CD4-positive, alpha-beta memory T cell (primary cell): ENCODE measurements around the gene ZHX3. TPM values are rescaled to one million over a fixed set of nuclear protein-coding genes. Genes with fewer than 3 reads are reported as not detected.

Experiments
- CTCF ChIA-PET: fragments of 350-600 bp; sonication (Branson Sonifier 250); formaldehyde crosslinking; loops from one replicate; lab custom pipeline; 2021; ENCODE audit warnings: inconsistent platforms; ENCODE audit not compliant: partially characterized antibody; lab: Charles Lee
- POLR2A ChIA-PET: fragments of 350-600 bp; sonication (Branson Sonifier 250); formaldehyde crosslinking; loops from one replicate; lab custom pipeline; 2021; ENCODE audit not compliant: partially characterized antibody; lab: Charles Lee
- DNase-seq, 5 donors: peaks; one replicate each; pipeline versions ENCODE4 v3.0.0 to v3.0.0-alpha.2; 2020 to 2022; ENCODE audit warnings: mixed read lengths in 1 of 5
- H3K27ac ChIP-seq: one replicate; pipeline ENCODE4 v1.7.0; 2013; ENCODE audit warnings: low read depth, low read length
- H3K27me3 ChIP-seq: 2 replicates; pipeline ENCODE4 v1.7.0; 2013; ENCODE audit warnings: mild to moderate bottlenecking, low read length, moderate library complexity; ENCODE audit not compliant: insufficient read depth
- H3K36me3 ChIP-seq: 2 replicates; pipeline ENCODE4 v1.7.0; 2013; ENCODE audit warnings: mild to moderate bottlenecking, low read length, moderate library complexity; ENCODE audit not compliant: insufficient read depth
- H3K4me1 ChIP-seq: 2 replicates; pipeline ENCODE4 v1.7.0; 2013; ENCODE audit warnings: mild to moderate bottlenecking, low read length, moderate library complexity; ENCODE audit not compliant: insufficient read depth
- H3K4me3 ChIP-seq, 2 donors: one replicate each; pipeline ENCODE4 v1.7.0; 2013; ENCODE audit warnings: low read length in 2 of 2, mild to moderate bottlenecking in 1 of 2
- H3K9me3 ChIP-seq, 2 donors: one replicate each; pipeline ENCODE4 v1.7.0; 2013; ENCODE audit warnings: low read length in 2 of 2, control low read depth in 1 of 2; ENCODE audit not compliant: control insufficient read depth in 1 of 2
- H3K27ac Mint-ChIP-seq, 7 donors: one replicate each; pipeline ENCODE4 v1.8.0; 2020 to 2021; ENCODE audit warnings: mixed read lengths in 7 of 7, mild to moderate bottlenecking in 6 of 7, inconsistent platforms in 3 of 7, moderate library complexity in 3 of 7
- H3K27me3 Mint-ChIP-seq, 2 donors: one replicate each; pipeline ENCODE4 v1.8.0; 2020 to 2021; ENCODE audit warnings: mixed read lengths in 2 of 2
- H3K36me3 Mint-ChIP-seq, 2 donors: one replicate each; pipeline ENCODE4 v1.8.0; 2020 to 2021; ENCODE audit warnings: mixed read lengths in 2 of 2, inconsistent platforms in 1 of 2, mild to moderate bottlenecking in 1 of 2
- H3K4me1 Mint-ChIP-seq, 4 donors: one replicate each; pipeline ENCODE4 v1.8.0; 2020 to 2021; ENCODE audit warnings: mixed read lengths in 4 of 4, mild to moderate bottlenecking in 1 of 4
- H3K4me3 Mint-ChIP-seq, 8 donors: one replicate each; pipeline ENCODE4 v1.8.0; 2020 to 2021; ENCODE audit warnings: mixed read lengths in 8 of 8, mild to moderate bottlenecking in 7 of 8, moderate library complexity in 6 of 8, inconsistent platforms in 3 of 8
- H3K9me3 Mint-ChIP-seq, 8 donors: one replicate each; pipeline ENCODE4 v1.8.0; 2020 to 2021; ENCODE audit warnings: mixed read lengths in 8 of 8, mild to moderate bottlenecking in 5 of 8, inconsistent platforms in 3 of 8, moderate library complexity in 1 of 8
- intact Hi-C: fragments of 100-400 bp; cut with micrococcal nuclease; formaldehyde crosslinking; loops from one replicate; pipeline ENCODE4 v1.15.1; 2023
- polyA plus RNA-seq, 2 donors: library from polyadenylated mRNA; unstranded; fragments of 300-500 nt; fragmentation: Illumina TruSeq; gene quantifications; one replicate each; pipeline ENCODE4 v1.2.3, GENCODE V29; 2021
- total RNA-seq, 2 experiments: library from RNA; stranded (reverse); gene quantifications; one replicate each; pipeline ENCODE4 v1.2.3, GENCODE V29; 2021

Gene ZHX3
- total and polyA plus RNA-seq, 4 experiments from 2014 or later, result 2.4 to 6.3 (median 5.5) TPM

DNA sequence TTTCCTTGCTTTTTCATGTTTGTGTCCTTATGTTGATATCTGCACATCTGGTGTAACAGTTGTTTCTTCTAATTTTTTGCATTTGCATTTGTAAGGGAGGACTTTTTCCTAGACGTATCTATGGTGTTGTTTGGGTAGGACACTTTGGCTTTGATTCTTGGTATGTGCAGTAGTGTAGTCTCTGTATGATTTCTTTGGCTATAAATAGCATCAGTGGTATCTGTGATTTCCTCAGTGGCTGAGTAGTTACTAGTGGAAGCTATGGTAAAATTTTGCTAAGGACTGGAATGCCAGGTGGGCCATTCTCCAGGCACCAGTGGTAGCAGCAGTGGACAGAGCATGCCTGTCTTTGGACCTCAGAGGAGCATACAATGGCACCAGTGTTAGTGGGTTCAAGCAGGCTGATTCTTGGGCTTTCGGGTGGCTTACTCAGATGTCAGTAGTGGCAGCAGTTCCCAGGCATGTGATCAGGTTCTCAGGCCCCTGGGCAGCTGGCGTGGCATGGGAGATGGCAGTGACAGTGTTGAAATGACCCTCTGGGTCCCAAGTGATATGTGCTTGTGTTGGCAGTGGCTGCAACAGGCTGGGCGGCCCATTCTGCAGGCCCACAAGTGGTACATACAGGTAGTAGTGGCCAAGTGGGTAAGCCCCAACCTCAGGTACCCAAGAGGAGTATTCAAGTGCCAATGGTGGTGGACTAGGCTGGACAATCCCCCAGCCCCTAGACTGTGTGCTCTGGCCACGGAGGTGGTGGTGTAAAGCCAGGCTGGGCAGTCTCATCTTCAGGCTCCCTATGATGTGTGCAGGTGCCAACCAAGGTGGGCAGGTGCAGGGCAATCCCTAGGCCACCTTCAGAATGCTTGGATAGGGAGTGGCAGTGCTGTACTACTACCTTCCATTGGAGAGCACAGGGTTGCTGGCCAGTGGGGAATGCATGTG lies 125.7 kb downstream of the ZHX3 start:
- H3K9me3 ChIP-seq, result no peaks in the 10 kb centered on the region
- Mint-ChIP-seq H3K36me3 (peaks cover 12 to 26% of the 10 kb centered on the region in 2 donors), H3K27ac (no peak overlapping the region), H3K27me3 (no peaks in the 10 kb centered on the region), H3K9me3 (peaks cover 0 to 35% (median 19%) of the 10 kb centered on the region in 8 donors), H3K4me3 (no peak overlapping the region), H3K4me1 (peaks cover 0 to 2% (median 0%) of the 10 kb centered on the region in 4 donors)
- no peak for DNase-seq
- H3K4me3 ChIP-seq, result no peak overlapping the region
- ChIA-PET CTCF (interaction anchor here (1.1 kb wide), 2 partner anchors 57 to 75 kb away, joined by 3 read pairs; no protein-coding TSS in a partner anchor), POLR2A (no interaction called here)
- no peaks in the 10 kb centered on the region for H3K36me3 ChIP-seq
- H3K27me3 ChIP-seq, result no peaks in the 10 kb centered on the region
- intact Hi-C loops, result no loop called here
- H3K27ac ChIP-seq, result no peak overlapping the region
- H3K4me1 ChIP-seq, result no peaks in the 10 kb centered on the region

- Histone ChIP-seq H3K27me3 (no peaks in the 10 kb centered on the region), H3K36me3 (no peaks in the 10 kb centered on the region), H3K27ac (no peak overlapping the region), H3K4me3 (no peak overlapping the region), H3K4me1 (no peaks in the 10 kb centered on the region), H3K9me3 (no peaks in the 10 kb centered on the region)
- Mint-ChIP-seq H3K9me3 (peaks cover 0 to 29% (median 18%) of the 10 kb centered on the region in 8 donors), H3K36me3 (peaks cover 6 to 16% of the 10 kb centered on the region in 2 donors), H3K27ac (peak overlapping the region in 1 of 7 donors; percentile 37), H3K27me3 (no peaks in the 10 kb centered on the region), H3K4me1 (peaks cover under 1 to 2% (median 1%) of the 10 kb centered on the region in 4 donors), H3K4me3 (no peak overlapping the region)
- DNase-seq, result no peak
- ChIA-PET POLR2A (interaction anchor here (0.6 kb wide), 1 partner anchor 130 kb away, joined by 3 read pairs; no protein-coding TSS in a partner anchor), CTCF (interaction anchor here (1.3 kb wide), 1 partner anchor 151 kb away, joined by 4 read pairs; no protein-coding TSS in a partner anchor)
- intact Hi-C loops, result no loop called here
Observed at GRCh38 chr20:41187668-41188067, 129.9 kb downstream of the ZHX3 start.

GRCh38 chr20:41185013-41185757 lies 132.3 kb downstream of the ZHX3 start:
- Mint-ChIP-seq H3K27ac (no peak overlapping the region), H3K36me3 (peaks cover 0 to 1% of the 10 kb centered on the region in 2 donors), H3K4me3 (no peak overlapping the region), H3K4me1 (peaks cover 1 to 15% (median 10%) of the 10 kb centered on the region in 4 donors), H3K9me3 (peaks cover 0 to 10% (median 4%) of the 10 kb centered on the region in 8 donors), H3K27me3 (no peaks in the 10 kb centered on the region)
- Histone ChIP-seq H3K9me3 (no peaks in the 10 kb centered on the region), H3K4me3 (no peak overlapping the region), H3K27ac (no peak overlapping the region), H3K36me3 (no peaks in the 10 kb centered on the region), H3K4me1 (no peaks in the 10 kb centered on the region), H3K27me3 (no peaks in the 10 kb centered on the region)
- POLR2A ChIA-PET, result interaction anchor here (1.4 kb wide), 1 partner anchor 48 kb away, joined by 3 read pairs; the partner anchor contains the start of gene PLCG1
- intact Hi-C loops, result no loop called here
- no peak for DNase-seq
- CTCF ChIA-PET, result interaction anchor here (1.4 kb wide), 1 partner anchor 12 kb away, joined by 3 read pairs; no protein-coding TSS in a partner anchor

GRCh38 chr20:41183831-41184230 lies 133.7 kb downstream of the ZHX3 start:
- Histone ChIP-seq H3K27me3 (no peaks in the 10 kb centered on the region), H3K9me3 (no peaks in the 10 kb centered on the region), H3K36me3 (no peaks in the 10 kb centered on the region), H3K4me3 (no peak overlapping the region), H3K4me1 (no peaks in the 10 kb centered on the region), H3K27ac (no peak overlapping the region)
- DNase-seq, result no peak
- ChIA-PET CTCF (interaction anchor here (1.4 kb wide), 1 partner anchor 11 kb away, joined by 3 read pairs; no protein-coding TSS in a partner anchor), POLR2A (interaction anchor here (1.4 kb wide), 1 partner anchor 46 kb away, joined by 3 read pairs; the partner anchor contains the start of gene PLCG1)
- no peaks in the 10 kb centered on the region for H3K9me3 Mint-ChIP-seq
- intact Hi-C loops, result no loop called here
- no peaks in the 10 kb centered on the region for H3K36me3 Mint-ChIP-seq
- no peak overlapping the region for H3K4me3 Mint-ChIP-seq
- peaks cover 1 to 15% (median 10%) of the 10 kb centered on the region in 4 donors for H3K4me1 Mint-ChIP-seq
- no peaks in the 10 kb centered on the region for H3K27me3 Mint-ChIP-seq
- H3K27ac Mint-ChIP-seq, result no peak overlapping the region

DNA sequence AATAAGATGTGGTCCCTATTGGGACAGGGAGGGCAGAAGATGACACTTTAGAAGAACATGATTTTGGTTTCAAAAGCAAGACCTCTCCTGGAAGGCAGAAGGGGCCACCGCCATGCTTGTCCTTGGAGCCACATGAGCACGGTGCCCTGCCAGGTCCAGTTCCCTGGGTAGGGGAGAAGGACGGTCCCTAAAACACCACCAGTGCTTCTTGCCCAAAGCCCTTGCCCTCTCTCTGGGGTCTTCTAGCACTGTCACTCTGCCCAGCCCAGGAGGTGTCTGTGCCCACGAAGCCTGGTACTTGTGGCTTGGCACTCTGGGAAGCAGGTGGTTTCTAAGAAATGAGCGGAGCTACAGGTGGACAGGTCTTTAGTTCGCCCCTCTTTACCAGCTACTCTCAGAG lies 134.1 kb downstream of the ZHX3 start:
- H3K4me1 ChIP-seq, result no peaks in the 10 kb centered on the region
- H3K4me1 Mint-ChIP-seq, result peaks cover 1 to 15% (median 10%) of the 10 kb centered on the region in 4 donors
- H3K27me3 Mint-ChIP-seq, result no peaks in the 10 kb centered on the region
- no peaks in the 10 kb centered on the region for H3K27me3 ChIP-seq
- H3K27ac ChIP-seq, result no peak overlapping the region
- H3K36me3 ChIP-seq, result no peaks in the 10 kb centered on the region
- H3K9me3 ChIP-seq, result no peaks in the 10 kb centered on the region
- peak overlapping the region in 1 of 7 donors; percentile 65 for H3K27ac Mint-ChIP-seq
- ChIA-PET POLR2A (no interaction called here), CTCF (interaction anchor here (1.4 kb wide), 1 partner anchor 10 kb away, joined by 3 read pairs; no protein-coding TSS in a partner anchor)
- no peak overlapping the region for H3K4me3 ChIP-seq
- no peaks in the 10 kb centered on the region for H3K36me3 Mint-ChIP-seq
- intact Hi-C loops, result no loop called here
- no peak overlapping the region for H3K4me3 Mint-ChIP-seq
- H3K9me3 Mint-ChIP-seq, result no peaks in the 10 kb centered on the region
- no peak for DNase-seq

DNA sequence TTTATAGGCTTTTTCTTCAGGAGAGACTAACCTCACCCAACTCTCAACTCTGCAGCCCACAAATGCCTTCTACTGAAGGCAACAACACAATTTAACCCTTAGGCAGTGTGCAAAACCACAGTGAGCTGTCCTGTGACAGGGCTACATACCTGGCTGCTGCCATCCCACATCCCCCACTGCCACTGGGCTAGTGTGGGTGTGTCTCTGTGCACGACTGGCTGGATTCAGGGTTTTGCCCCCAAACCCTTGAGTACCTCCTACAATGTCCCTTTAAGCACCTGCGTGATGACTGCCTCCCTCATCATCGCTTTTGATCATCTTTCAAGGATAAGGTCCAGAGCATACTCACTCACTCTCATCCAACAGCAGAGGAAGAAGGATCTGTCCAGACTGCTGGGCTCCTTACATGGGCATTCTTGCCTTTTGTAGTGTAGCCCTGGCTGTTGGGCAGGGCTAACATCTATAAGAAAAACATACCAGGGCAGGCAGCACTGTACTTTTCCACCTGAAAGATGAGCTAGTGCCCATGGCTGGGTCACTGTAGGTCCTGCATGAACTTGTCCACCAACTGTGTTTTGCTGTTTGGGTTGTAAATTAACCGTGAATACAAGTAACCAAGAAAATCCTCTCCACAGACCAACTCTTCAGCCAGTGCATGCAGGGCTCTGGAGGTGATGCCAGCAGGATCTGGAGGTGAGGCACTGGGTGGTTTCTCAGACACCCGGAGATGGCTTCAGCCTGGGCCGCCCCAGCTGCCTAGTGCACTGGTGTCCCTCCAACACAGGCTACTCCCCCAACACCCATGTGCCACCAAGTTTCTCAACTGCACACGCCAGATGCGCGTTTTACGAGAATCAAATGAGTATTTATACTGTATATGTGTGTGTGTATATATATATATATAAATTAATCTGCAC lies 135.0 kb downstream of the ZHX3 start:
- Mint-ChIP-seq H3K36me3 (peaks cover 0 to 7% of the 10 kb centered on the region in 2 donors), H3K9me3 (no peaks in the 10 kb centered on the region), H3K4me1 (peaks cover 1 to 15% (median 10%) of the 10 kb centered on the region in 4 donors), H3K27ac (peak overlapping the region; percentile 11 to 77 (median 67)), H3K27me3 (no peaks in the 10 kb centered on the region), H3K4me3 (no peak overlapping the region)
- H3K4me3 ChIP-seq, result no peak overlapping the region
- H3K27ac ChIP-seq, result no peak overlapping the region
- no peak for DNase-seq
- no peaks in the 10 kb centered on the region for H3K36me3 ChIP-seq
- ChIA-PET POLR2A (interaction anchor here (1.1 to 1.6 kb wide), 2 partner anchors 27 to 47 kb away, joined by 3 read pairs; no protein-coding TSS in a partner anchor), CTCF (interaction anchor here (0.9 to 1.5 kb wide), 4 partner anchors 9 to 48 kb away, joined by 3 to 4 read pairs (median 4); no protein-coding TSS in a partner anchor)
- intact Hi-C loops, result no loop called here
- no peaks in the 10 kb centered on the region for H3K9me3 ChIP-seq
- no peaks in the 10 kb centered on the region for H3K4me1 ChIP-seq
- no peaks in the 10 kb centered on the region for H3K27me3 ChIP-seq
